GM06990 (cell line): ENCODE results near the gene USP31.

Source experiments
- DNase-seq: peaks from one replicate; pipeline ENCODE4 v3.0.0-alpha.2; 2011; ENCODE audit not compliant: insufficient read length; ENCODE audit errors: extremely low read depth
- H3K27me3 ChIP-seq: replicated peaks from 2 replicates; pipeline ENCODE4 v1.6.0; 2011; ENCODE audit warnings: low read length; ENCODE audit not compliant: control insufficient read depth, insufficient read depth
- H3K36me3 ChIP-seq: 2 replicates; pipeline ENCODE4 v1.5.1; 2011; ENCODE audit warnings: low read length; ENCODE audit not compliant: control insufficient read depth, insufficient read depth
- H3K4me3 ChIP-seq: replicated peaks from 2 replicates; pipeline ENCODE4 v1.5.1; 2011; ENCODE audit warnings: low read depth, mild to moderate bottlenecking, control low read depth, low read length
- TF ChIP-seq, protein P1 (sequence below): IDR thresholded peaks from 2 replicates; pipeline ENCODE4 v1.5.1; 2011; ENCODE audit warnings: low read length, control low read depth, mild to moderate bottlenecking, inconsistent platforms; ENCODE audit not compliant: insufficient read depth, poor library complexity, severe bottlenecking

Gene USP31

DNA sequence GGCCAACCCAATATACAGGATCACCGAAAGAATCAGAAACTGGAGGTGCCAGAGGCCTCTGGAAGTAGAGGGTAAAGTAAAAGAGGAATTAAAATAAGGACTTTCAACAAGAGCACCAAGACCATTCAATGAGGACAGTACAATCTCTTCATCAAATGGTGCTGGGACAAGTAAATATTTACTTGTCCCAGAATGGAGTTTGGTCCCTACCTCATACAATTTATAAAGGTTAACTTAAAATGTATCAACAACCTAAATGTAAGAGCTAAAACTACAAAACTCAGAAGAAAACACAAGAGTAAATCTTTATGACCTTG, 56.5 kb downstream of the USP31 start:
- no peaks in the 10 kb centered on the region for H3K27me3 ChIP-seq
- H3K36me3 ChIP-seq: peaks cover 2% of the 10 kb centered on the region; the same call in 1 of the 2 replicates
- DNase-seq: no peak
- no peak overlapping the region for H3K4me3 ChIP-seq
- TF ChIP-seq, protein P1, sequence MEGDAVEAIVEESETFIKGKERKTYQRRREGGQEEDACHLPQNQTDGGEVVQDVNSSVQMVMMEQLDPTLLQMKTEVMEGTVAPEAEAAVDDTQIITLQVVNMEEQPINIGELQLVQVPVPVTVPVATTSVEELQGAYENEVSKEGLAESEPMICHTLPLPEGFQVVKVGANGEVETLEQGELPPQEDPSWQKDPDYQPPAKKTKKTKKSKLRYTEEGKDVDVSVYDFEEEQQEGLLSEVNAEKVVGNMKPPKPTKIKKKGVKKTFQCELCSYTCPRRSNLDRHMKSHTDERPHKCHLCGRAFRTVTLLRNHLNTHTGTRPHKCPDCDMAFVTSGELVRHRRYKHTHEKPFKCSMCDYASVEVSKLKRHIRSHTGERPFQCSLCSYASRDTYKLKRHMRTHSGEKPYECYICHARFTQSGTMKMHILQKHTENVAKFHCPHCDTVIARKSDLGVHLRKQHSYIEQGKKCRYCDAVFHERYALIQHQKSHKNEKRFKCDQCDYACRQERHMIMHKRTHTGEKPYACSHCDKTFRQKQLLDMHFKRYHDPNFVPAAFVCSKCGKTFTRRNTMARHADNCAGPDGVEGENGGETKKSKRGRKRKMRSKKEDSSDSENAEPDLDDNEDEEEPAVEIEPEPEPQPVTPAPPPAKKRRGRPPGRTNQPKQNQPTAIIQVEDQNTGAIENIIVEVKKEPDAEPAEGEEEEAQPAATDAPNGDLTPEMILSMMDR: no peak

DNA sequence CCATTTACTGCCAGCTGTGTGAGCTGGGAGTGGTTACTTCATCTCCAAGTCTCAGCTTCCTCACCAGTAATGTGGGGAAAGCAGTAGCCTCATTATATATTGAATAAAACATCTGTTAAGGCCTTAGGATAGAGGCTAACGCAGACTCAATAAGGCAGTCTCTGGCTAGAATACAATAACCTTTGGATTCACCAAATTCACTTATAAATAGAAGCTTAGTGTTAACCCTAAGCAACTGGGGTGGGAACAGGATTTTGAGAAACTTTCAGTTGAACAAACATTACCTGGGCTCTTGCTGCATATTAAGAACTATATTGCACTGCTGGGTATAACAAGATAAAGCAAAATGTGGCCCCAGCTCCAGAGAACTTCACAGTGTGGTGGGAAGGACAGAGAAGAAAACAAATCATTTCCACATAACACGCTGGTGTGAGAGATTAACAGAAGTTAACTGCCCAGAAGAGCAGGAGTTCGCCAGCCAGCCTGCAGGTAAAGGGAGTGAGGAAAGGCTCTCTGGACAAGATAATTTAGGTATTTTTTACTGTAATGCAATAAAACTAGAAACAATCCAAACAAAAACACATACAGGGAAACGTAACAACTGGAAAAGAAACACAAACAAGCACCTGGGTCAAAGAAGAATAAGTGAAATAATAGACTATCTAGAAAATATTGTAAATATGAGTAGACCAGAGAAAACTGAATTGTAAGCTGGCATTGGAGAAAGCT, 57.0 kb downstream of the USP31 start:
- Histone ChIP-seq H3K27me3 (no peaks in the 10 kb centered on the region), H3K36me3 (peaks cover 2% of the 10 kb centered on the region; the same call in 1 of the 2 replicates), H3K4me3 (no peak overlapping the region)
- TF ChIP-seq, protein P1: no peak
- DNase-seq: no peak

DNA sequence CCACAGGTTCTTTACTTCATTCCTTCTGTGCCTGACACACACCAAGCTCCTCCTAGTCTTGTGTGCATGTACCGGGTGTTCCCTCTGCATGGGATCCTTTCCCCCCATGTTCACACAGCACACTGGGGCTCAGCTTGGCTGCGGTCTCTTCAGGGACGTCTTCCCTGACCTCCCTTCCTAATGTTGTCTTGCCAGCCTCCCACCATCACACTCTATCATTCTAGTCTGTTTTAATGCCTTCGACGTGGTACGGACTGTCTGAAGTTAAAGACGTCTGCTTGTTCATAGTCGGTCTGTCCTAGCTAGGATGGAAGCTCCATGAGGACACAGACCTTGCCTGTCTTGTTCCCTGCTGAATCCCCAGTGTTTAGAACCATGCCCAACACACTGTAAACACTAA, 60.1 kb downstream of the USP31 start:
- TF ChIP-seq, protein P1: no peak
- no peak for DNase-seq
- peaks cover 2% of the 10 kb centered on the region; the same call in 1 of the 2 replicates for H3K36me3 ChIP-seq
- no peak overlapping the region for H3K4me3 ChIP-seq
- H3K27me3 ChIP-seq: no peaks in the 10 kb centered on the region

DNA sequence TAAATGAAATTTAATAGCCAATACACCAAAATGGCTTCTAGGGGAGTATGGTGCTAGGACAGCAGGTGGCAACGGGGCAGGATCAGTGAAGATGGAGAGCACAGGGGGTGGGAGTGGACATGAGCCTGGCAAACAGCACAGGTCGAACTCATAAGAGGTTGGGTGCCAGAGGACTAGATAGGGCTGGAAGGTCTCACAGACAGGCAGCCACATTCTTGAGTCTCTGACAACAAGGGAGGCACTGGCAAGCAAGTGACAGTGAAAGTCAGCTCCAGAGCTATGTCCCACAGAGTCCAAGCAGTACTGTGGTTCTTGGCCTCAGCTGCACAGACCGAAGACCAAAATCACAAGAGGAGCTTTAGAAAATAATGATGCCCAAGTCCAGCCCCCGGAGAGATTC, 61.2 kb downstream of the USP31 start:
- DNase-seq: no peak
- Histone ChIP-seq H3K27me3 (no peaks in the 10 kb centered on the region), H3K36me3 (peaks cover 2% of the 10 kb centered on the region; the same call in 1 of the 2 replicates), H3K4me3 (no peak overlapping the region)
- TF ChIP-seq, protein P1: no peak

DNA sequence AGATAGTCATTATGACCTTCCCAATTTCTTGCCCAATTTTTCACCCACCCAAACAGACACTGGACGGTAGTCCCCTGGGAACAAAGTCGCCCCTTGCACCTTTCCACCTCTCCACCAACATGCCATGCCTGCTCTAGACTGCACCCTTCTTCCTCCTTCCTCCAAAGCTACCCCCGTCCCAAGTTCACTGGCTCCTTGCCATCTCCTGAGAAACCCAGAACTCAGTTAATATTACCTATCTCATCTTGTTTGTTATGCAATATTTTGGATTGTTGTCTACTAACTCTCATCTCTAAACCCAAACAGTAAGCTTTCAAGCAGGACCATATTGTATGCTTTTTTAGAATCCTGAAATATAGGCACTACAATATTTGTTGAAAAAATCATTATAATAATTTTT, 63.3 kb downstream of the USP31 start:
- DNase-seq: no peak
- Histone ChIP-seq H3K4me3 (no peak overlapping the region), H3K36me3 (peaks cover 2% of the 10 kb centered on the region; the same call in 1 of the 2 replicates), H3K27me3 (no peaks in the 10 kb centered on the region)
- TF ChIP-seq, protein P1: no peak
